Measurements from ENCODE around the gene FAM83E.

FAM83E gene

DNA sequence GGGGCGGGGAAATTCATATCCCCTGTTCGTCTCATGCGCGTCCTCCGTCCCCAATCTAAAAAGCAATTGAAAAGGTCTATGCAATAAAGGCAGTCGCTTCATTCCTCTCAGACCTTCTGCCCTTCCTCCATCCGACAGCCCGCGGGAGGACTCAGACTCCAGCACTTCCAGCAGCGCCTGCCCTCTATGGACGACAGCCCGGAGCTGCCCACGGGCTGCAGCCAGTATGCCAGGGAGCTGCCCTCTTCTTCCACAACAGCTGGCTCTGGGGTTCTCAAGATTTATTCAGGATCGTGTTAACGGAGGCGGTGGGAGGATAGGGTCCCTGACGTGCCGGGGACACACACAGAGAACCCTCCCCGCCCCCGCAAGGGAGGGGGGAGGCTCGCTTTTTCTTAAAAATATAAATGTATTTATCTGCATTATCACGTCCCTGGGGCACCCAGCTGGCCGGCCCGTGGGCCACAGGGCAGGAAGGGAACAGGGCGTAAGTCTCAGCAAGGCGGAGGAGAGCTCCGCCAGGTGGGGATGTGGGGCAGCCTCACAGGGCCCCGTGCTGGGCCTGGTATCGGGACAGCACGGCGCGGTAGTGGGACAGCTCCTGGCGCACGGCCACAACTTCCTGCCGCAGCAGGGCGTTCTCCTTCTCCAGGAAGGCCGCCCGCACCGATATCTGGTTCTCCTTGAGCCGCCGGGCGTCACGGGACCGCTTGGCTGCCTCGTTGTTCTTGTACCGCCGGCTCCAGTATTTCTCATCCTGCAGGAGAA, 15.6 kb upstream of the FAM83E start:
- DNase-seq (ENCODE audit: low spot score): no peak
- ChIA-PET POLR2A (ENCODE audit: low non-redundant PET) (interaction anchor here (0.5 to 1.0 kb wide), 2 partner anchors 29 to 121 kb away, joined by 3 read pairs; no protein-coding TSS in a partner anchor), CTCF (interaction anchor here (0.7 kb wide), 1 partner anchor 304 kb away, joined by 3 read pairs; no protein-coding TSS in a partner anchor)
- TF ChIP-seq CTCF (conservative IDR thresholded peaks at IDR 0.05; ENCODE audit: low read depth): no peak
- H3K27ac ChIP-seq: peak overlapping the region; percentile 99

DNA sequence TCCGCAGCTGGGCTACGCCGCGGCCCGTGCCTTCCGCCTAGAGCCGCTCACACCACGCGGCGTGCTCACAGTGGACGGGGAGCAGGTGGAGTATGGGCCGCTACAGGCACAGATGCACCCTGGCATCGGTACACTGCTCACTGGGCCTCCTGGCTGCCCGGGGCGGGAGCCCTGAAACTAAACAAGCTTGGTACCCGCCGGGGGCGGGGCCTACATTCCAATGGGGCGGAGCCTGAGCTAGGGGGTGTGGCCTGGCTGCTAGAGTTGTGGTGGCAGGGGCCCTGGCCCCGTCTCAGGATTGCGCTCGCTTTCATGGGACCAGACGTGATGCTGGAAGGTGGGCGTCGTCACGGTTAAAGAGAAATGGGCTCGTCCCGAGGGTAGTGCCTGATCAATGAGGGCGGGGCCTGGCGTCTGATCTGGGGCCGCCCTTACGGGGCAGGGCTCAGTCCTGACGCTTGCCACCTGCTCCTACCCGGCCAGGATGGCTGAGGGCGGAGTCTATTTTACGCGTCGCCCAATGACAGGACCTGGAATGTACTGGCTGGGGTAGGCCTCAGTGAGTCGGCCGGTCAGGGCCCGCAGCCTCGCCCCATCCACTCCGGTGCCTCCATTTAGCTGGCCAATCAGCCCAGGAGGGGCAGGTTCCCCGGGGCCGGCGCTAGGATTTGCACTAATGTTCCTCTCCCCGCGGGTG, 14.9 kb upstream of the FAM83E start:
- TF ChIP-seq CTCF (conservative IDR thresholded peaks at IDR 0.05; ENCODE audit: low read depth): no peak
- ChIA-PET CTCF (no interaction called here), POLR2A (ENCODE audit: low non-redundant PET) (interaction anchor here (1.0 kb wide), 1 partner anchor 30 kb away, joined by 3 read pairs; no protein-coding TSS in a partner anchor)
- H3K27ac ChIP-seq: peak overlapping the region; percentile 99
- DNase-seq (ENCODE audit: low spot score): no peak

DNA sequence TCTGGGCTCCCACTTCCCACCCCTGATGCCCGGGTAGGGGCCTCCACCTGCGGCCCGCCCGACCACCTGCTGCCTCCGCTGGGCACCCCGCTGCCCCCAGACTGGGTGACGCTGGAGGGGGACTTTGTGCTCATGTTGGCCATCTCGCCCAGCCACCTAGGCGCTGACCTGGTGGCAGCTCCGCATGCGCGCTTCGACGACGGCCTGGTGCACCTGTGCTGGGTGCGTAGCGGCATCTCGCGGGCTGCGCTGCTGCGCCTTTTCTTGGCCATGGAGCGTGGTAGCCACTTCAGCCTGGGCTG, 14.4 kb upstream of the FAM83E start:
- H3K27ac ChIP-seq: peak overlapping the region; percentile 99
- DNase-seq (ENCODE audit: low spot score): no peak
- ChIA-PET CTCF (no interaction called here), POLR2A (ENCODE audit: low non-redundant PET) (interaction anchor here (0.8 to 1.0 kb wide), 2 partner anchors 16 to 30 kb away, joined by 3 to 4 read pairs; no protein-coding TSS in a partner anchor)
- no peak for TF ChIP-seq CTCF (conservative IDR thresholded peaks at IDR 0.05; ENCODE audit: low read depth)

GRCh38 chr19:48628486-48629296, 13.8 kb upstream of the FAM83E start:
- H3K27ac ChIP-seq: peak overlapping the region; percentile 99
- TF ChIP-seq CTCF (conservative IDR thresholded peaks at IDR 0.05; ENCODE audit: low read depth): no peak
- CTCF ChIA-PET: no interaction called here
- POLR2A ChIA-PET (ENCODE audit: low non-redundant PET): interaction anchor here (0.8 to 1.6 kb wide), 2 partner anchors 10 to 15 kb away, joined by 4 read pairs; partner anchors contain the start of genes RPL18 and SPHK2
- DNase-seq (ENCODE audit: low spot score): no peak

DNA sequence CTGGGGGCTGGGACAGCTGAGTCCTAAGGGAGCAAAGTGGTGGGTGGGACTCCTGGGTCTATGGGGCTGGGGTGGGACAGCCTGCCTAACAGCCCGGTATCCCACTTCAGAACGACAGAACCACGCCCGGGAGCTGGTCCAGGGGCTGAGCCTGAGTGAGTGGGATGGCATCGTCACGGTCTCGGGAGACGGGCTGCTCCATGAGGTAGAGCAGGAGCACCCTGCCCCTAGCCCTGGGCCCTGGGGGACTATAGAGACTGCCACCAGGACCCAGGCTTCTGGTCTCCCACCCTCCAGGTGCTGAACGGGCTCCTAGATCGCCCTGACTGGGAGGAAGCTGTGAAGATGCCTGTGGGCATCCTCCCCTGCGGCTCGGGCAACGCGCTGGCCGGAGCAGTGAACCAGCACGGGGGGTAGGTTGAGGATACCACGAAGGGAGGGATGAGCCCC, 13.0 kb upstream of the FAM83E start:
- CTCF ChIA-PET: interaction anchor here (0.5 to 0.9 kb wide), 2 partner anchors 12 to 47 kb away, joined by 3 read pairs; no protein-coding TSS in a partner anchor
- DNase-seq (ENCODE audit: low spot score): no peak
- POLR2A ChIA-PET (ENCODE audit: low non-redundant PET): interaction anchor here (1.6 kb wide), 1 partner anchor 9 kb away, joined by 4 read pairs; the partner anchor contains the start of genes RPL18 and SPHK2
- peak overlapping the region; percentile 99 for H3K27ac ChIP-seq
- TF ChIP-seq CTCF (conservative IDR thresholded peaks at IDR 0.05; ENCODE audit: low read depth): no peak

Measured in RWPE1 (cell line).